Panc1 (cell line): ENCODE data around the gene TRAK1. TPM values are rescaled to one million over a fixed set of nuclear protein-coding genes. Genes with fewer than 3 reads are reported as not detected.

Experiments used
- ATAC-seq: fragments of 200-7000 bp; cut with Tn5 transposase; 2 replicates; pipeline ENCODE4 v1.9.1; 2020; ENCODE audit warnings: mild to moderate bottlenecking, moderate library complexity
- BruUV-seq: library from RNA; stranded (reverse); fragments of 400-500 nt; replicated peaks from 2 replicates; lab custom pipeline; 2021; lab: Mats Ljungman, UMichigan
- CTCF ChIA-PET: fragments of 300-600 bp; sonication (Branson Sonifier 250); formaldehyde crosslinking; loops from one replicate; lab custom pipeline; 2022; ENCODE audit warnings: antibody characterized with exemption; lab: Charles Lee
- POLR2A ChIA-PET: fragments of 300-600 bp; sonication (Branson Sonifier 250); formaldehyde crosslinking; loops from one replicate; lab custom pipeline; 2022; ENCODE audit warnings: antibody characterized with exemption; lab: Charles Lee
- DNase-seq: peaks from one replicate; pipeline ENCODE4 v3.0.0-alpha.2; 2010; ENCODE audit warnings: low read depth, low spot score
- H3K27ac ChIP-seq: 2 replicates; pipeline ENCODE4 v1.5.1; 2011; ENCODE audit warnings: mild to moderate bottlenecking, low read length, inconsistent platforms
- H3K27me3 ChIP-seq: fragments of 200-500 bp; sonication (Bioruptor generic); 2 replicates; pipeline ENCODE4 v1.6.0; 2014; ENCODE audit warnings: low read length, inconsistent platforms; ENCODE audit not compliant: control insufficient read depth, insufficient read depth
- H3K36me3 ChIP-seq: fragments of 200-500 bp; sonication (Bioruptor generic); 2 replicates; pipeline ENCODE4 v1.5.1; 2014; ENCODE audit warnings: inconsistent platforms, mild to moderate bottlenecking, low read length, moderate library complexity; ENCODE audit not compliant: control insufficient read depth, insufficient read depth
- H3K4me1 ChIP-seq: 2 replicates; pipeline ENCODE4 v1.5.1; 2011; ENCODE audit warnings: inconsistent platforms, mild to moderate bottlenecking, low read length, moderate library complexity; ENCODE audit not compliant: control insufficient read depth, insufficient read depth
- H3K4me3 ChIP-seq, 2 experiments: 2 replicates each; pipeline ENCODE4 v1.5.1; 2011 to 2012; ENCODE audit warnings: low read depth in 2 of 2, low read length in 2 of 2, mild to moderate bottlenecking in 2 of 2, inconsistent platforms in 1 of 2, moderate library complexity in 1 of 2
- H3K9me3 ChIP-seq: fragments of 200-500 bp; sonication (Bioruptor generic); 2 replicates; pipeline ENCODE4 v1.5.1; 2014; ENCODE audit warnings: low read depth, mild to moderate bottlenecking, inconsistent platforms, low read length, moderate library complexity; ENCODE audit not compliant: control insufficient read depth, insufficient read depth
- POLR2AphosphoS5 ChIP-seq: IDR thresholded peaks from 2 replicates; pipeline ENCODE4 v1.6.1; 2012; ENCODE audit warnings: mild to moderate bottlenecking, low read depth, low read length, moderate library complexity
- REST ChIP-seq, 2 experiments: IDR thresholded peaks; 2 replicates each; pipeline ENCODE4 v1.6.1; 2011 to 2012; ENCODE audit warnings: low read depth in 2 of 2, control low read depth in 1 of 2, low read length in 1 of 2, mild to moderate bottlenecking in 1 of 2, moderate library complexity in 1 of 2; ENCODE audit not compliant: insufficient read depth in 1 of 2
- SIN3A ChIP-seq: IDR thresholded peaks from 2 replicates; pipeline ENCODE4 v1.6.1; 2012; ENCODE audit warnings: low read depth, mild to moderate bottlenecking, low read length, moderate library complexity, borderline replicate concordance; ENCODE audit not compliant: insufficient read depth
- TCF7L2 ChIP-seq: IDR thresholded peaks from 2 replicates; pipeline ENCODE4 v1.6.1; 2011; ENCODE audit warnings: mild to moderate bottlenecking, low read depth, low read length, inconsistent platforms
- in situ Hi-C: cut with HindIII; loops from 2 replicates; pipeline ENCODE4 v1.10.0; 2016; ENCODE audit warnings: low sequenced_read_pairs, low pct_unique_long_range_greater_than_20kb
- intact Hi-C: fragments of 100-400 bp; cut with micrococcal nuclease; formaldehyde crosslinking; loops from one replicate; pipeline ENCODE4 v1.10.0; 2022; ENCODE audit not compliant: unreplicated experiment
- total RNA-seq: library from RNA; stranded (reverse); gene quantifications from one replicate; pipeline ENCODE4 v1.2.1, GENCODE V29; 2021; ENCODE audit not compliant: unreplicated experiment
- TF ChIP-seq, protein P1 (sequence below): fragments of 450-650 bp; IDR thresholded peaks from 2 replicates; pipeline ENCODE4 v1.5.1; 2017; ENCODE audit warnings: mild to moderate bottlenecking

TRAK1 gene
- total RNA-seq, 1 experiment from 2014 or later, result 38.4 TPM

DNA sequence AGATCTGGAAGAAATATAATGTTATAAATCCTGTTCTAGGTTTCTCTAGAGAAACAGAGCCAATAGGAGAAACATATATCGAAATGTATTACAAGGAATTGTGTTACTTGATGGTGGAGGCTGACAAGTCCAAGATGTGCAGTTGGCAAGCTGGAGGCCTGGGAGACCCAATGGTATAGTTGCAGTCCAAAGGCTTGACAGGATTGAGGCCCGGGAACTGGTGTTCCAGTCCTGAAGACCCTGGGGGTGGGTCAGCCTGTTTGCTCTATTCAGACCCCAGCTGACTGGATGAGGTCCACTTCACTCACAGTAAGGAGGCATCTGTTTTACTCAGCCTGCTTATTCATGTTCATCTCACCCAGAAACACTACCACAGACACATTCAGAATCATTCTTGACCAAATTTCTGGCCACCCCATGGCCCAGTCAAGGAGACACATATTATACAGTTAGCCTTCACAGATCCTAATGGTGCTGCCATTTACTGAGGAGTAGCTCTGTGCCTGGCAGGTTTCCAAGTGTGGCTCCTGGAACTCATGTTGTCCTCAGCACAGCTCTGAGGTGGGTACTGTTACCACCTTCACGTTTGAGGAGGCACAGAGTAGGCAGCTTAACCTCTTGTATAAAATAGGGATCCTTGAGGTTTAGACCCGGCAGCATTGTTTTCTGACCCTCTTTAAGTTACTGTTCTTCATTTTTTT is 3.7 kb downstream of the TRAK1 start:
- ChIA-PET CTCF (no interaction called here), POLR2A (no interaction called here)
- no peaks in the 10 kb centered on the region; the same call in 1 of the 2 replicates for H3K36me3 ChIP-seq
- no peak overlapping the region for H3K27ac ChIP-seq
- TF ChIP-seq POLR2AphosphoS5, result no peak
- TF ChIP-seq, protein P1, sequence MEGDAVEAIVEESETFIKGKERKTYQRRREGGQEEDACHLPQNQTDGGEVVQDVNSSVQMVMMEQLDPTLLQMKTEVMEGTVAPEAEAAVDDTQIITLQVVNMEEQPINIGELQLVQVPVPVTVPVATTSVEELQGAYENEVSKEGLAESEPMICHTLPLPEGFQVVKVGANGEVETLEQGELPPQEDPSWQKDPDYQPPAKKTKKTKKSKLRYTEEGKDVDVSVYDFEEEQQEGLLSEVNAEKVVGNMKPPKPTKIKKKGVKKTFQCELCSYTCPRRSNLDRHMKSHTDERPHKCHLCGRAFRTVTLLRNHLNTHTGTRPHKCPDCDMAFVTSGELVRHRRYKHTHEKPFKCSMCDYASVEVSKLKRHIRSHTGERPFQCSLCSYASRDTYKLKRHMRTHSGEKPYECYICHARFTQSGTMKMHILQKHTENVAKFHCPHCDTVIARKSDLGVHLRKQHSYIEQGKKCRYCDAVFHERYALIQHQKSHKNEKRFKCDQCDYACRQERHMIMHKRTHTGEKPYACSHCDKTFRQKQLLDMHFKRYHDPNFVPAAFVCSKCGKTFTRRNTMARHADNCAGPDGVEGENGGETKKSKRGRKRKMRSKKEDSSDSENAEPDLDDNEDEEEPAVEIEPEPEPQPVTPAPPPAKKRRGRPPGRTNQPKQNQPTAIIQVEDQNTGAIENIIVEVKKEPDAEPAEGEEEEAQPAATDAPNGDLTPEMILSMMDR, result no peak
- ATAC-seq (no peak), DNase-seq (no peak)
- intact Hi-C loops (loop anchor here (5.0 kb wide), 1 partner anchor 78 kb away; no protein-coding TSS in a partner anchor), in situ Hi-C loops (no loop called here)
- no peaks in the 10 kb centered on the region for H3K27me3 ChIP-seq
- no TSS peak for BruUV-seq
- H3K4me1 ChIP-seq, result peaks cover 15% of the 10 kb centered on the region
- no peaks in the 10 kb centered on the region for H3K9me3 ChIP-seq
- no peak overlapping the region for H3K4me3 ChIP-seq

DNA sequence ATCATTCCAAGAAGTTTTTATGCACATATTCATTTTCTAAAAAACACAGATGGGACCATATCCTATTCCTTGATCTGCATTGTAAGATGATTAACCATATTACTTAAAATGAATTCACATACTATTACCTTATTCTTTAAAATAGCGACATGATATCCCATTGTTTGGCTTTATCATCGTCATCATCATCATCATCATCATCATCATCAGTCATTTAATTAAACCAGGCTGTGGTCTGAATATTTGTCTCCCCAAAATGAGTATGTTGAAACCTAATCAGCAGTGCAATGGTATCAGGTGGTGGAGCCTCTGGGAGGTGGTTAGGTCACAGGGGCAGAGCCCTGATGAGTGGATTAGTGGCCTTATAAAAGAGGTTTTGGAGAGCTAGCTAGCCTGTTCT is 4.4 kb downstream of the TRAK1 start:
- BruUV-seq, result no TSS peak

More for the DNA sequence above, 4.4 kb downstream of the TRAK1 start:
- Histone ChIP-seq H3K4me3 (no peak overlapping the region), H3K36me3 (no peaks in the 10 kb centered on the region; the same call in 1 of the 2 replicates), H3K9me3 (no peaks in the 10 kb centered on the region), H3K27ac (no peak overlapping the region), H3K27me3 (no peaks in the 10 kb centered on the region), H3K4me1 (peaks cover 15% of the 10 kb centered on the region)
- CTCF ChIA-PET, result no interaction called here
- no peak for DNase-seq
- in situ Hi-C loops, result no loop called here
- POLR2A ChIA-PET, result no interaction called here
- TF ChIP-seq SIN3A (no peak), REST (IDR thresholded peaks at IDR 0.05; ENCODE audit: insufficient read depth in 1 of 2, low read depth in 2 of 2, low read length in 1 of 2) (no peak), POLR2AphosphoS5 (no peak), TCF7L2 (no peak)
- TF ChIP-seq, protein P1, result no peak
- intact Hi-C loops, result loop anchor here (5.0 kb wide), 1 partner anchor 78 kb away; no protein-coding TSS in a partner anchor
- ATAC-seq, result no peak
